DMS79 treated with DMSO at 0.1 percent for 48 hours (cell line): ENCODE results near the gene SPATA13.
"Not testable (repeated sequence)": the region's sequence is repeated elsewhere in the genome, so short reads cannot be mapped to it uniquely, and the experiment has no call there.

Source experiments
- DNase-seq: peaks from one replicate; lab custom pipeline; 2025; lab: John Stamatoyannopoulos, UW

The SPATA13 gene

GRCh38 chr13:24196593-24197197 lies 36.2 kb downstream of the SPATA13 start:
- DNase-seq = no peak

- no peak for DNase-seq
These were observed 38.5 kb downstream of the SPATA13 start for GRCh38 chr13:24199016-24199415.

GRCh38 chr13:24202215-24202614 lies 41.7 kb downstream of the SPATA13 start:
- no peak for DNase-seq

- DNase-seq = no peak
These were observed 42.8 kb downstream of the SPATA13 start for GRCh38 chr13:24203273-24203672.

- no peak for DNase-seq
These were observed 43.3 kb downstream of the SPATA13 start for GRCh38 chr13:24203811-24204210.

- not testable (repeated sequence) for DNase-seq
These were observed 44.6 kb downstream of the SPATA13 start for GRCh38 chr13:24205076-24205475.

- no peak for DNase-seq
These were observed 47.5 kb downstream of the SPATA13 start for GRCh38 chr13:24207841-24208667.

GRCh38 chr13:24209138-24209537 lies 48.6 kb downstream of the SPATA13 start:
- no peak for DNase-seq

GRCh38 chr13:24212254-24212653 lies 51.7 kb downstream of the SPATA13 start:
- no peak for DNase-seq

- DNase-seq = peak; percentile 42
These were observed 52.2 kb downstream of the SPATA13 start for GRCh38 chr13:24212674-24213073.

- DNase-seq = no peak
These were observed 53.4 kb downstream of the SPATA13 start for GRCh38 chr13:24213932-24214331.

GRCh38 chr13:24214528-24214927 lies 54.0 kb downstream of the SPATA13 start:
- no peak for DNase-seq

GRCh38 chr13:24215126-24215525 lies 54.6 kb downstream of the SPATA13 start:
- no peak for DNase-seq

GRCh38 chr13:24215732-24216131 lies 55.2 kb downstream of the SPATA13 start:
- no peak for DNase-seq

- DNase-seq = no peak
These were observed 55.7 kb downstream of the SPATA13 start for GRCh38 chr13:24216176-24216575.

GRCh38 chr13:24216779-24217178 lies 56.3 kb downstream of the SPATA13 start:
- not testable (repeated sequence) for DNase-seq

GRCh38 chr13:24217601-24218281 lies 57.2 kb downstream of the SPATA13 start:
- DNase-seq = no peak

GRCh38 chr13:24218338-24218737 lies 57.8 kb downstream of the SPATA13 start:
- no peak for DNase-seq

GRCh38 chr13:24218977-24219376 lies 58.5 kb downstream of the SPATA13 start:
- no peak for DNase-seq

GRCh38 chr13:24220086-24220703 lies 59.7 kb downstream of the SPATA13 start:
- peak; percentile 53 for DNase-seq

GRCh38 chr13:24221007-24221406 lies 60.5 kb downstream of the SPATA13 start:
- DNase-seq = no peak

- DNase-seq = no peak
These were observed 62.2 kb downstream of the SPATA13 start for GRCh38 chr13:24222756-24223155.
